MM.1S (cell line): Measurements from ENCODE around the gene RASSF10.

Experiments used
- DNase-seq: peaks from one replicate; pipeline ENCODE4 v3.0.0-alpha.2; 2015
- H2AFZ ChIP-seq: fragments of 300-600 bp; sonication (generic); 2 replicates; pipeline ENCODE4 v1.6.0; 2016; ENCODE audit warnings: antibody characterized with exemption, low read length
- H3F3A ChIP-seq: fragments of 300-600 bp; sonication (generic); 2 replicates; pipeline ENCODE4 v1.6.1; 2016; ENCODE audit warnings: mild to moderate bottlenecking, antibody characterized with exemption, low read length, moderate library complexity, mixed read lengths; ENCODE audit not compliant: insufficient read depth
- H3K27ac ChIP-seq: fragments of 300-600 bp; sonication (generic); 2 replicates; pipeline ENCODE4 v1.5.1; 2016; ENCODE audit warnings: mild to moderate bottlenecking, low read length
- H3K27me3 ChIP-seq: fragments of 300-600 bp; sonication (generic); replicated peaks from 2 replicates; pipeline ENCODE4 v1.6.0; 2016; ENCODE audit warnings: low read length; ENCODE audit not compliant: insufficient read depth
- H3K36me3 ChIP-seq: fragments of 300-600 bp; sonication (generic); replicated peaks from 2 replicates; pipeline ENCODE4 v1.6.1; 2016; ENCODE audit warnings: mild to moderate bottlenecking, low read length, mixed read lengths; ENCODE audit not compliant: insufficient read depth
- H3K4me1 ChIP-seq: fragments of 300-600 bp; sonication (generic); 2 replicates; pipeline ENCODE4 v1.6.1; 2016; ENCODE audit warnings: low read length, mixed read lengths
- H3K4me2 ChIP-seq: fragments of 300-600 bp; sonication (generic); 2 replicates; pipeline ENCODE4 v1.6.0; 2016; ENCODE audit warnings: low read depth, low read length
- H3K4me3 ChIP-seq: fragments of 300-600 bp; sonication (generic); 2 replicates; pipeline ENCODE4 v1.5.1; 2016; ENCODE audit warnings: low read length, mixed read lengths
- H3K79me2 ChIP-seq: fragments of 300-600 bp; sonication (generic); 2 replicates; pipeline ENCODE4 v1.6.1; 2016; ENCODE audit warnings: mixed run types, low read length, mixed read lengths
- H3K9ac ChIP-seq: fragments of 300-600 bp; sonication (generic); 2 replicates; pipeline ENCODE4 v1.6.1; 2016; ENCODE audit warnings: low read length, mixed read lengths
- H3K9me2 ChIP-seq: fragments of 300-600 bp; sonication (generic); replicated peaks from 2 replicates; pipeline ENCODE4 v1.6.1; 2016; ENCODE audit warnings: mild to moderate bottlenecking, low read length, mixed read lengths; ENCODE audit not compliant: insufficient read depth
- H3K9me3 ChIP-seq: fragments of 300-600 bp; sonication (generic); replicated peaks from 2 replicates; pipeline ENCODE4 v1.6.1; 2016; ENCODE audit warnings: mild to moderate bottlenecking, low read length, mixed read lengths; ENCODE audit not compliant: insufficient read depth
- H4K20me1 ChIP-seq: fragments of 300-600 bp; sonication (generic); 2 replicates; pipeline ENCODE4 v1.6.1; 2016; ENCODE audit warnings: mild to moderate bottlenecking, low read length, moderate library complexity, mixed read lengths; ENCODE audit not compliant: insufficient read depth
- CTCF ChIP-seq: fragments of 300-600 bp; sonication (generic); IDR thresholded peaks from 2 replicates; pipeline ENCODE4 v1.5.1; 2016; ENCODE audit warnings: antibody characterized with exemption, low read length, mixed read lengths
- EZH2 ChIP-seq: fragments of 300-600 bp; sonication (generic); optimal IDR thresholded peaks from 2 replicates; pipeline ENCODE3; 2017; ENCODE audit warnings: low read depth, mild to moderate bottlenecking, antibody characterized with exemption, low read length, mixed read lengths
- EZH2phosphoT487 ChIP-seq: fragments of 300-600 bp; sonication (generic); IDR thresholded peaks from 2 replicates; pipeline ENCODE4 v1.6.1; 2018; ENCODE audit warnings: antibody characterized with exemption, low read length

Gene RASSF10

GRCh38 chr11:13033760-13034533 is 24.8 kb downstream of the RASSF10 start:
- Histone ChIP-seq H3K27me3 (no peaks in the 10 kb centered on the region), H3K79me2 (no peaks in the 10 kb centered on the region)
- TF ChIP-seq EZH2phosphoT487 = no peak
- TF ChIP-seq CTCF = no peak
- no peak for TF ChIP-seq EZH2

GRCh38 chr11:13035711-13036110 is 26.6 kb downstream of the RASSF10 start:
- H3K36me3 ChIP-seq = no peaks in the 10 kb centered on the region
- no peaks in the 10 kb centered on the region for H3K27me3 ChIP-seq
- no peak for TF ChIP-seq CTCF
- TF ChIP-seq EZH2 = no peak
- no peak for TF ChIP-seq EZH2phosphoT487
- H4K20me1 ChIP-seq = no peaks in the 10 kb centered on the region
- no peaks in the 10 kb centered on the region for H3K4me1 ChIP-seq
- no peaks in the 10 kb centered on the region for H3K9me2 ChIP-seq
- no peaks in the 10 kb centered on the region for H3K79me2 ChIP-seq
- no peak overlapping the region for H2AFZ ChIP-seq
- H3K27ac ChIP-seq = no peak overlapping the region
- no peak overlapping the region for H3K4me2 ChIP-seq
- H3K9ac ChIP-seq = no peak overlapping the region
- H3K9me3 ChIP-seq = no peaks in the 10 kb centered on the region
- H3K4me3 ChIP-seq = no peak overlapping the region
- no peak for DNase-seq
- H3F3A ChIP-seq = no peaks in the 10 kb centered on the region

More at GRCh38 chr11:13033760-13034533, 24.8 kb downstream of the RASSF10 start:
- no peak overlapping the region for H2AFZ ChIP-seq
- no peaks in the 10 kb centered on the region for H4K20me1 ChIP-seq
- H3K9me2 ChIP-seq = no peaks in the 10 kb centered on the region
- no peak overlapping the region for H3K27ac ChIP-seq
- DNase-seq = no peak
- no peaks in the 10 kb centered on the region for H3K36me3 ChIP-seq
- no peak overlapping the region for H3K4me3 ChIP-seq
- no peaks in the 10 kb centered on the region for H3F3A ChIP-seq
- H3K4me1 ChIP-seq = no peaks in the 10 kb centered on the region
- H3K9me3 ChIP-seq = no peaks in the 10 kb centered on the region
- no peak overlapping the region for H3K9ac ChIP-seq
- no peak overlapping the region for H3K4me2 ChIP-seq

GRCh38 chr11:13036235-13036634 is 27.1 kb downstream of the RASSF10 start:
- H2AFZ ChIP-seq = no peak overlapping the region

More at GRCh38 chr11:13036235-13036634, 27.1 kb downstream of the RASSF10 start:
- H3K9me3 ChIP-seq = no peaks in the 10 kb centered on the region
- TF ChIP-seq CTCF (no peak), EZH2 (no peak), EZH2phosphoT487 (no peak)
- H3K4me2 ChIP-seq = no peak overlapping the region
- no peaks in the 10 kb centered on the region for H3K79me2 ChIP-seq
- no peaks in the 10 kb centered on the region for H3F3A ChIP-seq
- no peaks in the 10 kb centered on the region for H3K27me3 ChIP-seq
- H3K4me3 ChIP-seq = no peak overlapping the region
- no peak overlapping the region for H3K9ac ChIP-seq
- H3K9me2 ChIP-seq = no peaks in the 10 kb centered on the region
- no peak for DNase-seq
- no peak overlapping the region for H3K27ac ChIP-seq
- H3K4me1 ChIP-seq = no peaks in the 10 kb centered on the region
- no peaks in the 10 kb centered on the region for H4K20me1 ChIP-seq
- H3K36me3 ChIP-seq = no peaks in the 10 kb centered on the region
